Stimulated activated CD4-positive, alpha-beta T cell treated with anti-CD3 and anti-CD28 coated beads, TNF-alpha, amount 100 ng/mL, for 48 hours (primary cell): ENCODE data around the gene PXK.

Experiments used
- DNase-seq, 3 donors: peaks; one replicate each; pipeline ENCODE4 v3.0.0-alpha.2; 2020; ENCODE audit warnings: low read depth in 3 of 3

The PXK gene

GRCh38 chr3:58466899-58467563 is 134.3 kb downstream of the PXK start:
- no peak for DNase-seq

DNA sequence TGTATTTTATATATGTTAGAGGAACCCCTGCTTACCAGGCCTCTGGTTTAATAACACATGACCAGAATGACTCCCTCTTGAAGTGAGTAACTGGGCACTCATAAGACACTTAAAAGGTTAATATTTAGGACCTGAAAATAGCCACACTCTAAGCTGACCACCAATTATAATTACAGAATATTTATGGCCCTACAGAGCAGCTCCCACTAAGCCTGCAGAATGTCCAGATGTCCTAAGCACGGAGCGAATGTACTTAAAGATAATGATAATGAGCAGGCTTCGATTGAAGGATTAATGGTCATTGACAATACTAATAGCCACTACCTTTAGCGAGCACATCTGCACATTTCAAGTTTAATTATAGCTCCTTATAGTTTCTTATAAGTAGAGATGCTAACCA is 136.4 kb downstream of the PXK start:
- DNase-seq: no peak

DNA sequence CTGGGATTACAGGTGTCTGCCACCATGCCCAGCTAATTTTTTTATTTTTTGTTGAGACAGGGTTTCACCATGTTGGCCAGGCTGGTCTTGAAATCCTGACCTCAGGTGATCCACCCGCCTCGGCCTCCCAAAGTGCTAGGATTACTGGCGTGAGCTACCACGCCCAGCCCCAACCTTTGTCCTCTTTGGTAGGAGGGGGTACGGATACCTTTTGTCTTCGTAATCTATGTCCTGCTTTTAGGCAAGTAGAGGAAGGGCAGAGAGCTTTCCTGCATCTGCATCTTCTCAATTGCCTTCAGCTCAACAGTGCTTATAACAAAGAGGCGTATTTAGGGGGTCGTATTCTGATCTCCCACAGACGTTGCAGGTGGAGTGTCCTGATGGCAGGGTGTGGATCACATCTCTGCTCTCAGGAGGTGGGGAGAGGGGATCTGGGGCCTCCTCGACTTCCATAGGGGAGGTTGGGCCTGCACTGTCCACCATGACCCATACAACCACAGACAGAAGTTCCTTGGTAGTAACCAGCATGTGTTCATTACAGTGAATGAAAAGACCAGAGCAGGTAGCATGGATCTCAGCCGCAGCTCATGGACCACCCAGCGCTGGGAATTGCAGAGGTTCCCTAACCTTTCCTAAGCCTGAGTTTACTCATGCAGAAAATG is 137.8 kb downstream of the PXK start:
- DNase-seq: no peak

DNA sequence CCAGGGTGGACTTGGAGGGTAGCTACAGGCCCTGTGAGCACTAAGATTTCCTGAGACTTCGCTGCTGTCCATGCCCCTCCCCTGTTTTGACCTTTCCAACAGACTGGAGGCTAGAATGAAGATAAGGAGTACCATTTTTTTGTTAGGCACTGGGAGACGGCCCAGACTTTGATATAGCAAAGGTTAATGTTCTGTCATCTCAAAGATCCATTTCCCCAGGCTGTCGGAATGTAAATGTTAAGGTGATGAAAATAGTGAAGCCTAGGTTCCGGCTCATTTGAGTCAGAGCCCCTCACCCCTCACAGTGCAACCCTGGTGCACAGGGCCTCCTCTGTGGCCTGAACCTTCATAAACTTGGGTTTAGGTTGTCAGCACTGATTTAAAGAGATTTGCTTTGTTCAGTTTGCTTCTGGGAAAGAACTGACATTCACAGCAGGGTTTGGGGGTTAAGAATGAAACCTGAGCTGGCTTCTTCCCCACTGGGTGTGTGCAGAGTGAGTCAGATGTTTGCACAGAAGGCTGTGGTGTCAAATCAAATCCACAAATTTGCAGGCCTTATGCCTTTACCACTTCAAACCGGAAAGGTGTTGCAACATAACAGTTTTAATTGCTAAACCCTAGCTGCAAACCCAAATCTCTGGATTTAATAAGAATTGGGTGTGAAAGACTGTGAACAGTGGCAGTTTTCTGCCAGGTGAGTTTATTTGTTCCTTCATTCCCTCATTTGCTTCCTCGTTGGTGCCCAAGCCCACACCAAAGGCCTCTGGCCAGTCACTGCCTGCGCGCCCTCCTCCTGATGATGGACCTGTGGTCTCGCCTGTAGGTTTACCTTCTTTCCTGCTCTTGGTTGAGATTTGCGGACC is 138.6 kb downstream of the PXK start:
- peak; percentile 16 to 54 (median 33) for DNase-seq

DNA sequence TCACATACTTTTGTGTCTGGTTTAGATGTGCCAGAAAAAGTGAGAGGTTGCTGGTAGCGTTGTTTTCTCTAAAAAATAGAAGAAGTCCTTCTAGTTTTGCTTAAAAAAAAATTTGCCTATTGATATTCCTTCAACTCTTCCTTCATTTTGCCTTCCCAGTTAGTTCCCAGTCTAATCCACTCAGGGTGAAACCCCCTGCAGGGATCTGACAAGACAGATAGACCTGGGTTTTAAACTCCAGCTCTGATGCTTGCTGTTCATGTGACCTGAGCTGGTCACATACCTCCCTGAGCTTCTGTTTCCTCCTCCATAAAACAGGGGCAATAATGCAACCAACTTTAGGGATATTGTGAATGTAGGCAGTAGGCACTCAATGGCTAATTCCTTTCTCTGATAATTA is 140.6 kb downstream of the PXK start:
- DNase-seq: no peak

GRCh38 chr3:58474348-58474911 is 141.7 kb downstream of the PXK start:
- no peak for DNase-seq

DNA sequence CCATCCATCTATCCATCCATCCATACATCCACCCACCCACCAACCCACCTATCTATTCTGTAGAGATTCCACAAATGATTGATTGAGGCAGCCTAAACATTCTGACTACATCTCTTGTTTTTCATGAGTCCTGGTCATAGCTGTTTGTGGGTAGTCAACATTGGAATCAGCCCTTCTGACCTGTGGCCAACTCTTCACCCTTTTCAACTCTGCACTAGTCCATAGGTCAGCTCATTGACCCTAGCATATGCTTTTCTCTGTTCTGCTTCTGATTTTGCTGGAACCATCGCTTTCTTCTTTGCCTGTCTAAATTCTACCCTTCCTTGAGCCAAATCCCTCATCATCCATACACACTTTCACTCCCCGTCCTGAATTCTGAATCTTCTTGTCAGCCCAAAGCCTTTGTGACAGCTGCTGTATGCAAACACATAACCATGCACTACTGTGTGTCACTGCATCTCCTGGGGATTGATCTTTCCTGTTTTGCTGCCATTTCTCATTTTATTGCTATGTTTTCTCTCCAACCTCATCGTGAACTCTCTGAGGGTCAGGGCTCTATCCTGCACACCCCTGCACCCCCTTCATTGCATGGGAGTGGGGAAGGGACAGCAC is 142.4 kb downstream of the PXK start:
- no peak for DNase-seq
